ENCODE data around the gene MED27. TPM values are rescaled to one million over a fixed set of nuclear protein-coding genes. Genes with fewer than 3 reads are reported as not detected.
A peak's percentile ranks its signal among the peaks of the same experiment; 100 is the strongest.

MED27 gene
- total RNA-seq, 1 experiment from 2014 or later, result 24.4 TPM

DNA sequence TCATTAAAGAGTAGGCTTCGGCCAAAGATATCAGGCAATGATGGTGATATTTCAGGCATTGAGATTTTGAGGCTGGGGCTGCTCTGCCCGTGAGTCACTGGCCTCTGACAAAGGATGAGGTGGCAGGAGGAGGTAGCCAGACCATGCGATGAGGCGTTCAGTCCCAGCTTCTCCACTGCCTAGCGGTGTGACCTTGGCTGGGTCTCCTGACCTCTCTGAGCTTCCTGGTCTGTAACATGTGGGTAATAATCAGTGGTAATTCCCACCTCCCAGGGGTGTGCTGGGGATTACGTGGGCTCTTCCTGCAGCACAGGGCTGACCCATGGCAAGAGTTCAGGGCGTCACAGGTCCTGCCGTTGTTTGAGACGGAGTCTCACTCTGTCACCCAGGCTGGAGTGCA, 266.6 kb downstream of the MED27 start:
- CTCF ChIA-PET, result no interaction called here
- DNase-seq (ENCODE audit: low read depth, low spot score) (no peak), ATAC-seq (0 out of 2 replicates have a peak, but pooled peaks have one; percentile 14)
- intact Hi-C loops (cut with micrococcal nuclease; ENCODE audit: unreplicated experiment), result no loop called here
- H3K4me1 ChIP-seq (ENCODE audit: control insufficient read depth, insufficient read depth, low read length), result no peaks in the 10 kb centered on the region; the same call in 1 of the 2 replicates
- no peak overlapping the region for H3K4me3 ChIP-seq (ENCODE audit: low read depth in 2 of 2, low read length in 2 of 2)
- H3K27ac ChIP-seq (ENCODE audit: low read length), result no peak overlapping the region
- no TSS peak for BruUV-seq (replicated peaks)
- no peaks in the 10 kb centered on the region for H3K36me3 ChIP-seq (ENCODE audit: control insufficient read depth, insufficient read depth, low read length)
- H3K27me3 ChIP-seq (ENCODE audit: control insufficient read depth, insufficient read depth, low read length), result no peaks in the 10 kb centered on the region
- in situ Hi-C loops (cut with HindIII; ENCODE audit: low pct_unique_long_range_greater_than_20kb, low sequenced_read_pairs), result no loop called here
- H3K9me3 ChIP-seq (ENCODE audit: control insufficient read depth, insufficient read depth, low read depth, low read length), result no peaks in the 10 kb centered on the region
- no peak for TF ChIP-seq POLR2AphosphoS5 (IDR thresholded peaks at IDR 0.05; ENCODE audit: low read depth, low read length)
- TF ChIP-seq, protein P1, sequence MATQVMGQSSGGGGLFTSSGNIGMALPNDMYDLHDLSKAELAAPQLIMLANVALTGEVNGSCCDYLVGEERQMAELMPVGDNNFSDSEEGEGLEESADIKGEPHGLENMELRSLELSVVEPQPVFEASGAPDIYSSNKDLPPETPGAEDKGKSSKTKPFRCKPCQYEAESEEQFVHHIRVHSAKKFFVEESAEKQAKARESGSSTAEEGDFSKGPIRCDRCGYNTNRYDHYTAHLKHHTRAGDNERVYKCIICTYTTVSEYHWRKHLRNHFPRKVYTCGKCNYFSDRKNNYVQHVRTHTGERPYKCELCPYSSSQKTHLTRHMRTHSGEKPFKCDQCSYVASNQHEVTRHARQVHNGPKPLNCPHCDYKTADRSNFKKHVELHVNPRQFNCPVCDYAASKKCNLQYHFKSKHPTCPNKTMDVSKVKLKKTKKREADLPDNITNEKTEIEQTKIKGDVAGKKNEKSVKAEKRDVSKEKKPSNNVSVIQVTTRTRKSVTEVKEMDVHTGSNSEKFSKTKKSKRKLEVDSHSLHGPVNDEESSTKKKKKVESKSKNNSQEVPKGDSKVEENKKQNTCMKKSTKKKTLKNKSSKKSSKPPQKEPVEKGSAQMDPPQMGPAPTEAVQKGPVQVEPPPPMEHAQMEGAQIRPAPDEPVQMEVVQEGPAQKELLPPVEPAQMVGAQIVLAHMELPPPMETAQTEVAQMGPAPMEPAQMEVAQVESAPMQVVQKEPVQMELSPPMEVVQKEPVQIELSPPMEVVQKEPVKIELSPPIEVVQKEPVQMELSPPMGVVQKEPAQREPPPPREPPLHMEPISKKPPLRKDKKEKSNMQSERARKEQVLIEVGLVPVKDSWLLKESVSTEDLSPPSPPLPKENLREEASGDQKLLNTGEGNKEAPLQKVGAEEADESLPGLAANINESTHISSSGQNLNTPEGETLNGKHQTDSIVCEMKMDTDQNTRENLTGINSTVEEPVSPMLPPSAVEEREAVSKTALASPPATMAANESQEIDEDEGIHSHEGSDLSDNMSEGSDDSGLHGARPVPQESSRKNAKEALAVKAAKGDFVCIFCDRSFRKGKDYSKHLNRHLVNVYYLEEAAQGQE (IDR thresholded peaks at IDR 0.05; ENCODE audit: insufficient read depth in 1 of 2, low read depth in 2 of 2, low read length in 1 of 2), result no peak
- no peak for TF ChIP-seq SIN3A (IDR thresholded peaks at IDR 0.05; ENCODE audit: borderline replicate concordance, insufficient read depth, low read depth, low read length)
- no peak for TF ChIP-seq TCF7L2 (IDR thresholded peaks at IDR 0.05; ENCODE audit: low read depth, low read length)
- TF ChIP-seq, protein P2, sequence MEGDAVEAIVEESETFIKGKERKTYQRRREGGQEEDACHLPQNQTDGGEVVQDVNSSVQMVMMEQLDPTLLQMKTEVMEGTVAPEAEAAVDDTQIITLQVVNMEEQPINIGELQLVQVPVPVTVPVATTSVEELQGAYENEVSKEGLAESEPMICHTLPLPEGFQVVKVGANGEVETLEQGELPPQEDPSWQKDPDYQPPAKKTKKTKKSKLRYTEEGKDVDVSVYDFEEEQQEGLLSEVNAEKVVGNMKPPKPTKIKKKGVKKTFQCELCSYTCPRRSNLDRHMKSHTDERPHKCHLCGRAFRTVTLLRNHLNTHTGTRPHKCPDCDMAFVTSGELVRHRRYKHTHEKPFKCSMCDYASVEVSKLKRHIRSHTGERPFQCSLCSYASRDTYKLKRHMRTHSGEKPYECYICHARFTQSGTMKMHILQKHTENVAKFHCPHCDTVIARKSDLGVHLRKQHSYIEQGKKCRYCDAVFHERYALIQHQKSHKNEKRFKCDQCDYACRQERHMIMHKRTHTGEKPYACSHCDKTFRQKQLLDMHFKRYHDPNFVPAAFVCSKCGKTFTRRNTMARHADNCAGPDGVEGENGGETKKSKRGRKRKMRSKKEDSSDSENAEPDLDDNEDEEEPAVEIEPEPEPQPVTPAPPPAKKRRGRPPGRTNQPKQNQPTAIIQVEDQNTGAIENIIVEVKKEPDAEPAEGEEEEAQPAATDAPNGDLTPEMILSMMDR (IDR thresholded peaks at IDR 0.05), result no peak
- POLR2A ChIA-PET, result no interaction called here

DNA sequence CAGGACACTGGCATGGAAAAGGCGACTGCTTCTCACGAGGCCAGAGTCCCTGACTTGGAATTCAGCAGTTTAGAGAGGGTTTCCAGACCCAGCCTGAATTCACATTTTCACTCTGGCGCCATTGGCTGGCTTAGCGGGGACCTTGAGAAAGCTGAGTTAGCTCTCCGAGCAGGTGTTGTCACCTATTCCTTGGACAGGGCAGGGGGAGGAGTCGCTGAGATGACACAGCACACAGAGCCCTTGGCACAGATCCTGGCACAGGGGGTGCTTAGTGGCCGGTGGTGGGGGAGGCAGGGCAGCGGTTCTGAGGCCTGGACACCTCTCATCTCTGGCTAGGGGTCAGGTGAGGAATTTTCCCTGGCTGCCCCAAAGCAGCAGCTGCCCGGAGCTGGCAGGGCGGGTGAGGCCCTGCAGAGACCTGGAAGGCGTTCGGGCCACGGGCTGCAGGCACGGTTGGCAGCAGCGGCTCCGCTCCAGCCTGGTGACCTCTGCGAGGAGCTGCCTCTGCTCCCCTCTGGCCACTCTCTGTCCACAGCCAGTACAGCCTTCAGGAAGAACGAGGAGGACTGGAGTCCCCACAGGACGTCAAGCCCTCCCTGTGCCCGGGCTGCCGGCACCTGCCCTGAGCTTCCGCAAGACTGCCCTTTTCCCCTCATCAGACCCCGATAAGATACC, 267.4 kb downstream of the MED27 start:
- intact Hi-C loops (cut with micrococcal nuclease; ENCODE audit: unreplicated experiment), result no loop called here
- Histone ChIP-seq H3K36me3 (ENCODE audit: control insufficient read depth, insufficient read depth, low read length) (no peaks in the 10 kb centered on the region), H3K27ac (ENCODE audit: low read length) (no peak overlapping the region), H3K27me3 (ENCODE audit: control insufficient read depth, insufficient read depth, low read length) (no peaks in the 10 kb centered on the region), H3K9me3 (ENCODE audit: control insufficient read depth, insufficient read depth, low read depth, low read length) (no peaks in the 10 kb centered on the region), H3K4me3 (ENCODE audit: low read depth in 2 of 2, low read length in 2 of 2) (no peak overlapping the region), H3K4me1 (ENCODE audit: control insufficient read depth, insufficient read depth, low read length) (no peaks in the 10 kb centered on the region; the same call in 1 of the 2 replicates)
- TF ChIP-seq TCF7L2 (IDR thresholded peaks at IDR 0.05; ENCODE audit: low read depth, low read length) (no peak), POLR2AphosphoS5 (IDR thresholded peaks at IDR 0.05; ENCODE audit: low read depth, low read length) (no peak), SIN3A (IDR thresholded peaks at IDR 0.05; ENCODE audit: borderline replicate concordance, insufficient read depth, low read depth, low read length) (no peak)
- TF ChIP-seq, protein P1 (IDR thresholded peaks at IDR 0.05; ENCODE audit: insufficient read depth in 1 of 2, low read depth in 2 of 2, low read length in 1 of 2), result no peak
- BruUV-seq (replicated peaks), result no TSS peak
- POLR2A ChIA-PET, result no interaction called here
- DNase-seq (ENCODE audit: low read depth, low spot score), result no peak
- ATAC-seq, result no peak
- in situ Hi-C loops (cut with HindIII; ENCODE audit: low pct_unique_long_range_greater_than_20kb, low sequenced_read_pairs), result no loop called here
- CTCF ChIA-PET, result interaction anchor here (0.9 kb wide), 1 partner anchor 9 kb away, joined by 3 read pairs; no protein-coding TSS in a partner anchor

Measured in Panc1 (cell line).